Hepatocyte (in vitro differentiated cells): ENCODE data around the gene CAMKK1. TPM values are rescaled to one million over a fixed set of nuclear protein-coding genes. Genes with fewer than 3 reads are reported as not detected.

Experiments
- DNase-seq: peaks from one replicate; pipeline ENCODE4 v3.0.0-alpha.2; 2016; ENCODE audit warnings: low spot score
- H2AFZ ChIP-seq: fragments of 200-600 bp; sonication (generic); 2 replicates; pipeline ENCODE4 v1.6.0; 2016; ENCODE audit warnings: antibody characterized with exemption, mild to moderate bottlenecking
- H3K27ac ChIP-seq: fragments of 200-600 bp; sonication (generic); 2 replicates; pipeline ENCODE4 v1.5.1; 2016; ENCODE audit warnings: mild to moderate bottlenecking
- H3K27me3 ChIP-seq: fragments of 200-600 bp; sonication (generic); 2 replicates; pipeline ENCODE4 v1.6.1; 2016
- H3K36me3 ChIP-seq: fragments of 200-600 bp; sonication (generic); replicated peaks from 2 replicates; pipeline ENCODE4 v1.5.1; 2016; ENCODE audit warnings: low read depth; ENCODE audit not compliant: insufficient read depth
- H3K4me1 ChIP-seq: fragments of 200-600 bp; sonication (generic); 2 replicates; pipeline ENCODE4 v1.5.1; 2016; ENCODE audit warnings: mild to moderate bottlenecking, moderate library complexity; ENCODE audit not compliant: insufficient read depth
- H3K4me2 ChIP-seq: fragments of 200-600 bp; sonication (generic); 2 replicates; pipeline ENCODE4 v1.6.0; 2016
- H3K4me3 ChIP-seq: fragments of 200-600 bp; sonication (generic); 2 replicates; pipeline ENCODE4 v1.5.1; 2016; ENCODE audit warnings: mild to moderate bottlenecking
- H3K79me2 ChIP-seq: fragments of 200-600 bp; sonication (generic); 2 replicates; pipeline ENCODE4 v1.6.0; 2017; ENCODE audit warnings: mild to moderate bottlenecking
- H3K9me2 ChIP-seq: fragments of 200-600 bp; sonication (generic); replicated peaks from 2 replicates; pipeline ENCODE4 v1.6.0; 2017; ENCODE audit warnings: mild to moderate bottlenecking; ENCODE audit not compliant: insufficient read depth
- H3K9me3 ChIP-seq: fragments of 200-600 bp; sonication (generic); 2 replicates; pipeline ENCODE4 v1.5.1; 2016; ENCODE audit warnings: low read depth, mild to moderate bottlenecking
- H4K20me1 ChIP-seq: fragments of 200-600 bp; sonication (generic); 2 replicates; pipeline ENCODE4 v1.6.0; 2016; ENCODE audit warnings: mild to moderate bottlenecking; ENCODE audit not compliant: insufficient read depth, poor library complexity, severe bottlenecking
- CTCF ChIP-seq: fragments of 200-600 bp; sonication (generic); IDR thresholded peaks from 2 replicates; pipeline ENCODE4 v1.5.1; 2016; ENCODE audit warnings: antibody characterized with exemption, mild to moderate bottlenecking; ENCODE audit not compliant: poor library complexity
- EZH2 ChIP-seq: fragments of 200-600 bp; sonication (generic); IDR thresholded peaks from 2 replicates; pipeline ENCODE4 v1.6.1; 2016; ENCODE audit warnings: antibody characterized with exemption, mild to moderate bottlenecking, borderline replicate concordance
- EZH2phosphoT487 ChIP-seq: fragments of 200-600 bp; sonication (generic); IDR thresholded peaks from one replicate; pipeline ENCODE4 v1.6.1; 2018; ENCODE audit warnings: antibody characterized with exemption, mild to moderate bottlenecking, low read depth, moderate library complexity; ENCODE audit not compliant: unreplicated experiment, severe bottlenecking
- WGBS: methylation state at CpG from one replicate; pipeline ENCODE4 v1.1.6; 2016; ENCODE audit warnings: low lambda C conversion rate; ENCODE audit errors: missing lambda C conversion rate; 5-methylcytosine and 5-hydroxymethylcytosine counted together
- polyA plus RNA-seq: library from polyadenylated mRNA; unstranded; fragments of >200 nt; fragmentation: Nextera tagmentation; extraction: Ambion mirVana; gene quantifications from 2 replicates; pipeline ENCODE4 v1.2.1, GENCODE V29; 2016
- total RNA-seq: library from RNA; depleted of rRNA; stranded (reverse); fragments of >200 nt; gene quantifications from 2 replicates; pipeline ENCODE4 v1.2.3, GENCODE V29; 2014

Gene CAMKK1
- total and polyA plus RNA-seq, 2 experiments from 2014 or later, result 4.4 to 5.1 TPM

- Histone ChIP-seq H3K27me3 (no peaks in the 10 kb centered on the region), H3K36me3 (no peaks in the 10 kb centered on the region), H3K27ac (no peak overlapping the region), H3K9me2 (no peaks in the 10 kb centered on the region), H3K4me3 (no peak overlapping the region), H3K4me2 (no peak overlapping the region), H4K20me1 (peaks cover 4% of the 10 kb centered on the region), H2AFZ (no peak overlapping the region), H3K4me1 (no peaks in the 10 kb centered on the region), H3K9me3 (no peaks in the 10 kb centered on the region), H3K79me2 (peaks cover 65% of the 10 kb centered on the region)
- TF ChIP-seq EZH2 (no peak), CTCF (no peak), EZH2phosphoT487 (no peak)
- 95% methylated on average over 4 of the region's 4 CpGs for WGBS
- no peak for DNase-seq
Measured at GRCh38 chr17:3834811-3835210, 58.0 kb downstream of the CAMKK1 start.

DNA sequence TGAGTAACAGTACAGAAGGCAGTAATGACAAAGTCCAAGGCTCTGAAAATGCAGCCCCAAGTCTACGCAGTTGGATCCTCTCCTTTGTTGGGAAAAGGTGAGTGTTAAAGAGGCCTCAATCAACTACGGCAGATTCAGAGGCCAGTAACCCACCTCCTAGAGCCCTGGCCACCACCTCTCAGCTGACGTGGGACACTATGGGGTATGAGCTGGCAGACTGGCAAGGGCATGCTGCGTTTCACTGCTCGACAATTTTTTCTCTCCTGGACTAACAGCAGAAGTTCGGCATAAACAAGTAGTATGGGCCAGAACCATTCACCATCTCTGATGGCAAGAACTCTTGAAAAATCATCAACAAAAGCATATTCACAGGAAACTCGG is 64.0 kb downstream of the CAMKK1 start:
- no peaks in the 10 kb centered on the region for H3K9me2 ChIP-seq
- no peaks in the 10 kb centered on the region for H4K20me1 ChIP-seq
- H3K4me3 ChIP-seq, result no peak overlapping the region
- no peaks in the 10 kb centered on the region for H3K4me1 ChIP-seq
- H3K9me3 ChIP-seq, result no peaks in the 10 kb centered on the region
- H3K79me2 ChIP-seq, result peaks cover 26% of the 10 kb centered on the region
- H3K4me2 ChIP-seq, result no peak overlapping the region
- no peaks in the 10 kb centered on the region for H3K27me3 ChIP-seq
- 95% methylated on average over 7 of the region's 7 CpGs for WGBS
- no peaks in the 10 kb centered on the region for H3K36me3 ChIP-seq
- H2AFZ ChIP-seq, result no peak overlapping the region
- peak overlapping the region; percentile 41 for H3K27ac ChIP-seq
- TF ChIP-seq EZH2 (no peak), CTCF (no peak), EZH2phosphoT487 (no peak)
- no peak for DNase-seq

DNA sequence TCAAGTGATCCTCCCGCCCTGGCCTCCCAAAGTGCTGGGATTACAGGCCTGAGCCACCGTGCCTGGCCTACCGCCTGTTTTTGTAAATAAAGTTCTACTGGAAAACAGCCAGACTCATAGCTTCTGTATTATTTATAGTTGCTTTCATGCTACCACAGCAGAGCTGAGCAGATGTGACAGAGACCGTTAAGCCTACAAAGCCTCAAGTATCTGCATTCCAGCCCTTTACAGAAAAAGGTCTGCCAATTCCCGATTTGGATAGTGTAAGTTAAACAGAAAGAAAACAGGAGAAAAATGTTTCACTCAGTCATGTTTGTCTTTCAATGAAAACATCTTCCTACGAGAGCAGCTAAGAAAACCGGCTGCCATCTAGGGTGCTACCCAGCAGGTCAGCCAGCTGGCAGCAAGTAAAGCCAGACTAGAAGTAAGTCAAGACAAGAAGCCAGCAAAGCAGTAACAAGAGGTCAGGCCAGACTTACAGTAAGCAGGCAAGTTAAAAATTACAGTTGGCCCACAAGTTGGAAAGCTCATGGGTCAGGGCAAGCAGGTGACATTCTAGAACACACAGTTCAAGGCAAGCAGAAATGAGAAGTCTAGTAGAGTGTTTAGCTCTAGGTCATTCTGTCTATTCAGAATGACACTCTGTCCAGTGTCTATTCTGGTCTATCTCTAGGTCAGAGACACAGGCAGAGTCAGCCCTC is 64.6 kb downstream of the CAMKK1 start:
- H3K4me1 ChIP-seq, result no peaks in the 10 kb centered on the region
- H4K20me1 ChIP-seq, result no peaks in the 10 kb centered on the region
- H3K9me2 ChIP-seq, result no peaks in the 10 kb centered on the region
- peaks cover 22% of the 10 kb centered on the region for H3K79me2 ChIP-seq
- no peaks in the 10 kb centered on the region for H3K27me3 ChIP-seq
- no peak for DNase-seq
- H3K4me3 ChIP-seq, result no peak overlapping the region
- TF ChIP-seq EZH2phosphoT487 (no peak), CTCF (no peak), EZH2 (no peak)
- peak overlapping the region; percentile 41 for H3K27ac ChIP-seq
- no peaks in the 10 kb centered on the region for H3K9me3 ChIP-seq
- H3K4me2 ChIP-seq, result no peak overlapping the region
- 73% methylated on average over 7 of the region's 7 CpGs for WGBS
- H2AFZ ChIP-seq, result no peak overlapping the region
- H3K36me3 ChIP-seq, result no peaks in the 10 kb centered on the region
